C4-2B (cell line): ENCODE data around the gene SCAMP1.

Source experiments
- H3K27ac ChIP-seq: fragments of 450-650 bp; 2 replicates; pipeline ENCODE4 v1.5.1; 2017
- ZFX ChIP-seq: fragments of 450-650 bp; IDR thresholded peaks from 2 replicates; pipeline ENCODE4 v1.6.1; 2017
- TF ChIP-seq, protein P1 (sequence below): fragments of 450-650 bp; conservative IDR thresholded peaks from 2 replicates; pipeline ENCODE4 v1.5.1; 2017; ENCODE audit warnings: mild to moderate bottlenecking

Gene SCAMP1

GRCh38 chr5:78328585-78329173 is 31.7 kb upstream of the SCAMP1 start:
- H3K27ac ChIP-seq = no peak overlapping the region
- TF ChIP-seq, protein P1, sequence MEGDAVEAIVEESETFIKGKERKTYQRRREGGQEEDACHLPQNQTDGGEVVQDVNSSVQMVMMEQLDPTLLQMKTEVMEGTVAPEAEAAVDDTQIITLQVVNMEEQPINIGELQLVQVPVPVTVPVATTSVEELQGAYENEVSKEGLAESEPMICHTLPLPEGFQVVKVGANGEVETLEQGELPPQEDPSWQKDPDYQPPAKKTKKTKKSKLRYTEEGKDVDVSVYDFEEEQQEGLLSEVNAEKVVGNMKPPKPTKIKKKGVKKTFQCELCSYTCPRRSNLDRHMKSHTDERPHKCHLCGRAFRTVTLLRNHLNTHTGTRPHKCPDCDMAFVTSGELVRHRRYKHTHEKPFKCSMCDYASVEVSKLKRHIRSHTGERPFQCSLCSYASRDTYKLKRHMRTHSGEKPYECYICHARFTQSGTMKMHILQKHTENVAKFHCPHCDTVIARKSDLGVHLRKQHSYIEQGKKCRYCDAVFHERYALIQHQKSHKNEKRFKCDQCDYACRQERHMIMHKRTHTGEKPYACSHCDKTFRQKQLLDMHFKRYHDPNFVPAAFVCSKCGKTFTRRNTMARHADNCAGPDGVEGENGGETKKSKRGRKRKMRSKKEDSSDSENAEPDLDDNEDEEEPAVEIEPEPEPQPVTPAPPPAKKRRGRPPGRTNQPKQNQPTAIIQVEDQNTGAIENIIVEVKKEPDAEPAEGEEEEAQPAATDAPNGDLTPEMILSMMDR = no peak
- no peak for TF ChIP-seq ZFX

GRCh38 chr5:78331523-78332080 is 28.8 kb upstream of the SCAMP1 start:
- no peak overlapping the region for H3K27ac ChIP-seq
- no peak for TF ChIP-seq ZFX
- TF ChIP-seq, protein P1 = no peak

- no peak for TF ChIP-seq ZFX
- TF ChIP-seq, protein P1 = no peak
Measured at GRCh38 chr5:78334811-78335210, 25.6 kb upstream of the SCAMP1 start.

DNA sequence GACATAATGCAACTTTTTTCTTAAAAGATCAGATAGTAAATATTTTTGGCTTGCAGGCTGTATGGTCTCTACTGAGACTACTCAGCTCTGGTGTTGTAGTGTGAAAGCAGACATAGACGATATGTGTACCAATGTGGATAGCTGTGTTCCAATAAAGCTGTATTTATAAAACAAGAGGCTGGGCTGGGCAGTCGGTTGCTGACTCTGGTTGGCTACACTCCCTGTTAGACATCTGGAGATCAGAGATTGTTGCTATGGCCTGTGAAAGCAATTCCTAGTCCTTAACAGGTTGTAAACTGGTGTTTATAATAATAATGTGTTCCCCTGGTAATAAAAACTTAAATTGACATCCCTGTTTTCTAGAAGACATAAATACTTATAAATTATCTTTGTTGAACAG is 24.4 kb upstream of the SCAMP1 start:
- no peak overlapping the region for H3K27ac ChIP-seq
- TF ChIP-seq, protein P1 = no peak
- no peak for TF ChIP-seq ZFX

More at GRCh38 chr5:78334811-78335210, 25.6 kb upstream of the SCAMP1 start:
- no peak overlapping the region for H3K27ac ChIP-seq

- TF ChIP-seq ZFX = no peak
- TF ChIP-seq, protein P1 = no peak
- no peak overlapping the region for H3K27ac ChIP-seq
Measured at GRCh38 chr5:78336698-78337097, 23.7 kb upstream of the SCAMP1 start.

DNA sequence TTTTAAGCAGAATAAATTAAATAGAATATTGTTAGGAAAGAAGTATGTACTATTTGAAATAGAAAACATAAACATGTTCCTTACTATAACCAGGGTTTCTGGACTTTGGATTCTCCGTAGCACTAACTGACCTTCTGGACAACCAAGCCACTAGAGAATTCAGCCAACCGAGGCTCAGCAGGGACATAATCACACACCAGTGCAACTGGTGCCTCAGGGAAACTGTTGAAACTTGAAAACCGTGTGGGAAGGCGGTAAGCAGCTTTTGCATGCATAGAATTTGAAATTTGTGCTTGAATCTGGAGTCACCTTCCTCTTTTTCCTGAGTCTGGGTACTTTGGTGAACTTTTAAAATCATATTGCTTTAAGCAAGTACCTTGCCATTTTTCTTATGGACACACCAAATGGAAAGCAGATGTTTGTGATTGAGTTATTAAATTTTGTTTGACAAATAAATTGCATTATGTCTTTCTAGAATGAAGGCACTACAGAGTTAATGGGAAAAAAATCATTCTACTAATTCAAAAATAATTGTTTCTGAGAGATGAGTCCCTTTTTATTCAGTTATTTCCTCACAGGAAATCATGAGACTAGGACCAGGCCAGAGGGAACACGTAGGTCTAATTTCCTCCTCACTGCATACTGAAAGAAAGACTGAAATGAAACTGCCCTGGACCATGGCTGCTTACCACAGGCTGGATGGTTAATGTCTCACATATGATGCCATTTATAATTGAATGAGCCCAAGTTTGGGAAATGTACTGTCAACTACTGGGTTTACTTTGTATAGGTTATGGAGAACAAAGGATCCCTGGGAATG is 20.6 kb upstream of the SCAMP1 start:
- H3K27ac ChIP-seq = no peak overlapping the region
- TF ChIP-seq ZFX = no peak
- TF ChIP-seq, protein P1 = no peak

DNA sequence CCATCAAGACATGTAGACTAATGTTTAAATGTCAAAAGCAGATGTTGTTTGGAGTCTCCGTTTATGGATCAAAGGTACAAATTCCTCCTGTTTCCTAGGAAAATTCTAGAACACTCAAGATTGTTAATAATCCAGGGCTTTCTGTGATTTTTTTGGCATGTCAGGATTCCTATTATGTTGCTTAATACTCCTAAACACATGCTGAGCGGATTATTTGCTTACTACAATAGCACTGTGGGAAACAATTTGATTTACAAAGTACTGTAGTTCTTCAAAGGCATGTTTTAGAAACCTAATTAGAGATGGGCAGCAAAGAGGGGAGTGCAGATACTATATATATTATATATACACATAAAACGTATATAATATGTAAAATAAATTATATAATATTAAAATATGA is 19.0 kb upstream of the SCAMP1 start:
- H3K27ac ChIP-seq = no peak overlapping the region
- no peak for TF ChIP-seq ZFX
- TF ChIP-seq, protein P1 = no peak
